ENCODE data around the gene RBM17.

RBM17 gene

DNA sequence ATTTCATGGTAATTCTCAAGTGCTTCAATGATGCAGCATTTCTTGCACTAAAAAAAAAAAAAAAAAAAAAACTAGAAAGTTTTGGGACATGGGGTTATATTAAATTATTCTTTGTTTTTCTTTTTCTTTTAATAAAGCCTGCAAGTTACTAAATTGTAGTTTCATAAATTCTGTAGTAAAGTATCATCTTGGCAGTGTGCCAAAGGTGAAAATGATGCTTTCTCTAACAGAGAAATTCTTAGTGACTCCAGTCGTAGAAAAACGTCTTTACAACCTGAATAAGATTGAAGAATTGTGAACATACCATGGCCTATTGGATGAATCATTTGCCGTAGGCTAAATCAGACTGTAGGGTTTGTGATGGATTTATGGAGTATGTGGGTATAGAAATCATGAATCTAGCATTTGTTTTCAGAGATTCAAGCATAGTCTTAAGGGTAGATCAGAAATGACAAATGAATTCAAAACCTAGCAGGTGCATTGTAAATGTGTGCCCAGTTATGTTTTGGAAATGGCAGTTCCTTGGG is 27.1 kb downstream of the RBM17 start:
- TF ChIP-seq, protein P1, sequence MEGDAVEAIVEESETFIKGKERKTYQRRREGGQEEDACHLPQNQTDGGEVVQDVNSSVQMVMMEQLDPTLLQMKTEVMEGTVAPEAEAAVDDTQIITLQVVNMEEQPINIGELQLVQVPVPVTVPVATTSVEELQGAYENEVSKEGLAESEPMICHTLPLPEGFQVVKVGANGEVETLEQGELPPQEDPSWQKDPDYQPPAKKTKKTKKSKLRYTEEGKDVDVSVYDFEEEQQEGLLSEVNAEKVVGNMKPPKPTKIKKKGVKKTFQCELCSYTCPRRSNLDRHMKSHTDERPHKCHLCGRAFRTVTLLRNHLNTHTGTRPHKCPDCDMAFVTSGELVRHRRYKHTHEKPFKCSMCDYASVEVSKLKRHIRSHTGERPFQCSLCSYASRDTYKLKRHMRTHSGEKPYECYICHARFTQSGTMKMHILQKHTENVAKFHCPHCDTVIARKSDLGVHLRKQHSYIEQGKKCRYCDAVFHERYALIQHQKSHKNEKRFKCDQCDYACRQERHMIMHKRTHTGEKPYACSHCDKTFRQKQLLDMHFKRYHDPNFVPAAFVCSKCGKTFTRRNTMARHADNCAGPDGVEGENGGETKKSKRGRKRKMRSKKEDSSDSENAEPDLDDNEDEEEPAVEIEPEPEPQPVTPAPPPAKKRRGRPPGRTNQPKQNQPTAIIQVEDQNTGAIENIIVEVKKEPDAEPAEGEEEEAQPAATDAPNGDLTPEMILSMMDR (conservative IDR thresholded peaks at IDR 0.05): no peak
- H3K27ac ChIP-seq: no peak overlapping the region

DNA sequence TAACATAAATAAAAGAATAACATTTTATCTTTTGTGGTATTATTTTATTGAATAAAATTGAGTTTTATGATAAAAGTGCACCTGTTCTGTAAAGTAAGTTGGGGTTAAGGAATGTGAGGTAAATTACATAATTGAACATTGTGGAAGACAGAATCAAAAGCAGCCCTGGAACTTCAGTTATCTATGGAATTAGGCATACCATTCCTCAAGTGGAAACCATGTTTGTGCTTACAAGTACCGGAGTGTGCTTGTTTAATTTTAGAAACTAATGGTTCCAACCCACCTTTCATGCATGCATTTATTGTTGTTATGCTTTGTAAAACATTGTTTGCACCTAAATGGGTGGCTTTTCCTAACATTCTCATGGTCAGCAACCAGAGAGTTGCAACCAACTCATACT is 28.0 kb downstream of the RBM17 start:
- no peak overlapping the region for H3K27ac ChIP-seq
- TF ChIP-seq, protein P1 (conservative IDR thresholded peaks at IDR 0.05): no peak

DNA sequence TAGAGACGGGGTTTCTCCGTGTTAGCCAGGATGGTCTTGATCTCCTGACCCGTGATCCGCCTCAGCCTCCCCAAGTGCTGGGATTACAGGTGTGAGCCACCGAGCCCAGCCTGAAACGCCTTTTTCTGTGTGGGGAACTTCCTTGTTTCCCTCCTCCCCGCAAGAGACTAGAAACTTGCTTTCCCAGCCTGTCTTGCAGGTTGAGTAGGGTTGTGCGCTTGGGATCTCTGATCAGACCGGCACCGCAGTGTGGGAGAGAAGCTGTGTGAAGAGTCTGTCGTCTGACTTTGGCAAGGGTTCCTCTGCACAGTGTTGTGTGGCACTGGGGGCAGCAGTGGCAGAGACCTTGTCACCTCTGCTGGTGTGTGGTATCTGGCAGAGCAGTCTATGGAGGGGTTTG is 28.9 kb downstream of the RBM17 start:
- TF ChIP-seq, protein P1 (conservative IDR thresholded peaks at IDR 0.05): no peak
- H3K27ac ChIP-seq: no peak overlapping the region

DNA sequence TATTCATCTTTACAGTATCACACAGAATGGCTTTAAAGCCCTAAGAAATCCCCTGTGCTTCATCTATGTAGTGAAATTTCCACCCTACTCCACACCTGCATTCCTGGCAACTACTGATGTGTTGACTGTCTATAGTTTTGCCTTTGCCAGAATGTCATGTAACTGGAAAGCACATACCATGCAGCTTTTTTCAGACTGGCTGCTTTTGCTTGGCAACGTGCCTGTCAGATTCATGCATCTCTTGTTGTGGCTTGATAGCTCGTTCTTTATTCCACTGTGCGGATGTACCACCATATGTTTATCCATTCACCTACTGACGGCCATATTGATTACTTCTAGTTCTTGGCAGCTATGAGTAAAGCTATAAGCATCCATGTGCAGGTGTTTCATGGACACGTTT is 30.6 kb downstream of the RBM17 start:
- TF ChIP-seq, protein P1 (conservative IDR thresholded peaks at IDR 0.05): no peak

DNA sequence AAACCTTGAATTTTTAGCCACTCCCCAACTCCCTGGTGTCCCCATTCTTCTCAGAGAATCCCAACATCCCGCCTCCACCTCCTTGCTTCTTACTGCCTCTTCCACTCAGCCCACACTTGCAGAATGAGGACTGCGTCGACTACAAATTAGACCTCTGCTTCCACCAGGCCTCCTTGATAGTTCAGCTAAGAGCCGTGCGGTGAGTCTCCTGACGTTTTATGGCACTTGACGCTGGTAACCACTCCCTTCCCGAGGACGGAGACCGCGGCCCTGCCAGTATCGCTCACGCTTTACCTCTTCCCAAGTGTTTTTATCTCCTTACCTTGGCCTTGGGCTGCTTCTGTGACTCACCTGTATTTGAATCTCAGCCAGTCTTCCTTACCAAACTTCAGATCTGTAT is 31.1 kb downstream of the RBM17 start:
- H3K27ac ChIP-seq: no peak overlapping the region
- TF ChIP-seq, protein P1 (conservative IDR thresholded peaks at IDR 0.05): no peak

More for the DNA sequence above, 30.6 kb downstream of the RBM17 start:
- H3K27ac ChIP-seq: no peak overlapping the region

DNA sequence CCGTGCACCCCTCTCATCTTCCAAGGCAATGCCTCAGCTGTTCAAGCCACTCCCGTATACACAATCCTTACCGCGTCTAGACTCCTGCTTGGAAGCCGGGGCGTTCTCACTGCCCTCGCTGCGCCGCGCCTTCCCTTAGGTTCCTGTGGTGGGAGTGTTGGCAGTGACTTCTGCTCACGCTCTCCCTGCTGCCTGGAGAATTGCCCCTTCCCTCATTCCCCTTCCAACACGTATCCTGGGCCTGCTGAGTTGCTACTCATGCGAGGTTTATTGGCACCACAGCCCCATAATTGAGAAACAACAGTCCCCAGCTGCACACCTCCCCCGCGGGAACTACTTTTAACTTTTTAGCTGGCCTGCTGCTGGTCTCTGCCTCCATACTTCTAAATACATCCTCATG is 31.9 kb downstream of the RBM17 start:
- TF ChIP-seq, protein P1 (conservative IDR thresholded peaks at IDR 0.05): no peak
- H3K27ac ChIP-seq: no peak overlapping the region

DNA sequence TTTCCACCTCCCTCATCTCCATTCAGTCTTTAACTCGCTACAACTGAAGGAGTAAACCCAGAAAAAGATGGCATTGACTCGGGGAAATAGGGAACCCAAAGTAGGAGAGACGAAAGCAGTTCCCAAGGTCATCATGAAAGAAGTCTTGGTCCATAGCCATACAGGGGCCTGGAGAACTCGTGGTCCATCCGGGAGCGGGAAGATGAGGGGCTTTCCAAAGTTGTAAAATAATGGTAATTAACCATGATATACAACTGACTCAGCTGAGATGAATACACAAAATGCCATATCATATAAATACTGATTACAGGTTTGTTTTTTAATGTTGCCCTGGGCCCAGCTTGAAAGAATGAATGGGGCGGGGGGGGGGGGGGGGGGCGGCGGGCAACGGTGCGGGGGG is 32.3 kb downstream of the RBM17 start:
- TF ChIP-seq, protein P1 (conservative IDR thresholded peaks at IDR 0.05): no peak
- H3K27ac ChIP-seq: no peak overlapping the region
